WTC11 (cell line): ENCODE measurements around the gene ENTREP3. TPM values are rescaled to one million over a fixed set of nuclear protein-coding genes. Genes with fewer than 3 reads are reported as not detected.
A peak's percentile ranks its signal among the peaks of the same experiment; 100 is the strongest.

Source experiments
- ARID4B ChIP-seq: sonication (generic); formaldehyde crosslinking; IDR thresholded peaks from 2 replicates; pipeline ENCODE4 v1.8.0; 2023; ENCODE audit warnings: missing genetic modification reagents, mild to moderate bottlenecking, borderline replicate concordance
- CDX4 ChIP-seq: fragments of 250-450 bp; sonication (Bioruptor Pico); IDR thresholded peaks from 2 replicates; pipeline ENCODE4 v1.9.0; 2021; ENCODE audit warnings: moderate library complexity, mild to moderate bottlenecking, inconsistent platforms, borderline replicate concordance
- CREB1 ChIP-seq: sonication (generic); formaldehyde crosslinking; IDR thresholded peaks from 2 replicates; pipeline ENCODE4 v1.8.0; 2023; ENCODE audit warnings: mild to moderate bottlenecking, missing genetic modification reagents
- FOXJ3 ChIP-seq: sonication (generic); formaldehyde crosslinking; IDR thresholded peaks from 2 replicates; pipeline ENCODE4 v1.9.0; 2021; ENCODE audit warnings: missing genetic modification reagents, mild to moderate bottlenecking, borderline replicate concordance
- FOXP1 ChIP-seq: sonication (generic); formaldehyde crosslinking; IDR thresholded peaks from 2 replicates; pipeline ENCODE4 v1.8.0; 2022; ENCODE audit warnings: missing genetic modification reagents, mild to moderate bottlenecking, moderate library complexity, borderline replicate concordance
- FOXP4 ChIP-seq: sonication (generic); formaldehyde crosslinking; IDR thresholded peaks from 2 replicates; pipeline ENCODE4 v1.8.0; 2022; ENCODE audit warnings: mild to moderate bottlenecking, missing genetic modification reagents
- HMGA2 ChIP-seq: fragments of 250-450 bp; sonication (Bioruptor Pico); IDR thresholded peaks from 2 replicates; pipeline ENCODE4 v1.4.0; 2021; ENCODE audit warnings: mild to moderate bottlenecking, moderate library complexity
- TEAD4 ChIP-seq: sonication (generic); formaldehyde crosslinking; IDR thresholded peaks from 2 replicates; pipeline ENCODE4 v1.8.0; 2022; ENCODE audit warnings: mild to moderate bottlenecking, missing genetic modification reagents
- ZNF121 ChIP-seq: sonication (generic); formaldehyde crosslinking; IDR thresholded peaks from 2 replicates; pipeline ENCODE4 v1.8.0; 2023; ENCODE audit warnings: missing genetic modification reagents
- ZNF396 ChIP-seq: fragments of 250-450 bp; sonication (Bioruptor Pico); IDR thresholded peaks from 2 replicates; pipeline ENCODE4 v1.8.0; 2021; ENCODE audit warnings: mild to moderate bottlenecking, moderate library complexity, borderline replicate concordance
- ZNF425 ChIP-seq: fragments of 250-450 bp; sonication (Bioruptor Pico); conservative IDR thresholded peaks from 2 replicates; pipeline ENCODE4 v1.9.0; 2021; ENCODE audit warnings: mild to moderate bottlenecking
- total RNA-seq: library from RNA; stranded (reverse); gene quantifications from 3 replicates; pipeline ENCODE4 v1.2.3, GENCODE V29; 2021
- TF ChIP-seq, protein P1 (sequence below): fragments of 250-450 bp; sonication (Bioruptor Pico); IDR thresholded peaks from 2 replicates; pipeline ENCODE4 v2.1.2; 2022; ENCODE audit warnings: mild to moderate bottlenecking, moderate library complexity
- TF ChIP-seq, protein P2 (sequence below): sonication (generic); formaldehyde crosslinking; IDR thresholded peaks from 2 replicates; pipeline ENCODE4 v1.8.0; 2022; ENCODE audit warnings: missing genetic modification reagents
- TF ChIP-seq, protein P3 (sequence below): sonication (generic); formaldehyde crosslinking; IDR thresholded peaks from 2 replicates; pipeline ENCODE4 v1.8.1; 2023; ENCODE audit warnings: mild to moderate bottlenecking, missing genetic modification reagents
- TF ChIP-seq, protein P4 (sequence below): fragments of 250-450 bp; sonication (Bioruptor Pico); IDR thresholded peaks from 2 replicates; pipeline ENCODE4 v1.9.0; 2021; ENCODE audit warnings: mild to moderate bottlenecking, borderline replicate concordance

ENTREP3 gene
- total RNA-seq, 1 experiment from 2014 or later, result 67.8 TPM

GRCh38 chr1:155207806-155208540, 47.3 kb downstream of the ENTREP3 start, which contains the start of gene THBS3 (continued):
- TF ChIP-seq ZNF425 (CRISPR knock-in tag) (no peak), ZNF121 (no peak), ARID4B (CRISPR knock-in tag) (no peak), CREB1 (no peak), FOXP4 (CRISPR knock-in tag) (no peak), FOXP1 (CRISPR knock-in tag) (no peak), ZNF396 (CRISPR knock-in tag) (no peak), CDX4 (CRISPR knock-in tag) (no peak), HMGA2 (0 out of 2 replicates have a peak, but pooled peaks have one; percentile 17), TEAD4 (CRISPR knock-in tag) (no peak), FOXJ3 (CRISPR knock-in tag) (no peak)
- TF ChIP-seq, protein P1, sequence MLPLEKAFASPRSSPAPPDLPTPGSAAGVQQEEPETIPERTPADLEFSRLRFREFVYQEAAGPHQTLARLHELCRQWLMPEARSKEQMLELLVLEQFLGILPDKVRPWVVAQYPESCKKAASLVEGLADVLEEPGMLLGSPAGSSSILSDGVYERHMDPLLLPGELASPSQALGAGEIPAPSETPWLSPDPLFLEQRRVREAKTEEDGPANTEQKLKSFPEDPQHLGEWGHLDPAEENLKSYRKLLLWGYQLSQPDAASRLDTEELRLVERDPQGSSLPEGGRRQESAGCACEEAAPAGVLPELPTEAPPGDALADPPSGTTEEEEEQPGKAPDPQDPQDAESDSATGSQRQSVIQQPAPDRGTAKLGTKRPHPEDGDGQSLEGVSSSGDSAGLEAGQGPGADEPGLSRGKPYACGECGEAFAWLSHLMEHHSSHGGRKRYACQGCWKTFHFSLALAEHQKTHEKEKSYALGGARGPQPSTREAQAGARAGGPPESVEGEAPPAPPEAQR (CRISPR knock-in tag), result no peak
- TF ChIP-seq, protein P2, sequence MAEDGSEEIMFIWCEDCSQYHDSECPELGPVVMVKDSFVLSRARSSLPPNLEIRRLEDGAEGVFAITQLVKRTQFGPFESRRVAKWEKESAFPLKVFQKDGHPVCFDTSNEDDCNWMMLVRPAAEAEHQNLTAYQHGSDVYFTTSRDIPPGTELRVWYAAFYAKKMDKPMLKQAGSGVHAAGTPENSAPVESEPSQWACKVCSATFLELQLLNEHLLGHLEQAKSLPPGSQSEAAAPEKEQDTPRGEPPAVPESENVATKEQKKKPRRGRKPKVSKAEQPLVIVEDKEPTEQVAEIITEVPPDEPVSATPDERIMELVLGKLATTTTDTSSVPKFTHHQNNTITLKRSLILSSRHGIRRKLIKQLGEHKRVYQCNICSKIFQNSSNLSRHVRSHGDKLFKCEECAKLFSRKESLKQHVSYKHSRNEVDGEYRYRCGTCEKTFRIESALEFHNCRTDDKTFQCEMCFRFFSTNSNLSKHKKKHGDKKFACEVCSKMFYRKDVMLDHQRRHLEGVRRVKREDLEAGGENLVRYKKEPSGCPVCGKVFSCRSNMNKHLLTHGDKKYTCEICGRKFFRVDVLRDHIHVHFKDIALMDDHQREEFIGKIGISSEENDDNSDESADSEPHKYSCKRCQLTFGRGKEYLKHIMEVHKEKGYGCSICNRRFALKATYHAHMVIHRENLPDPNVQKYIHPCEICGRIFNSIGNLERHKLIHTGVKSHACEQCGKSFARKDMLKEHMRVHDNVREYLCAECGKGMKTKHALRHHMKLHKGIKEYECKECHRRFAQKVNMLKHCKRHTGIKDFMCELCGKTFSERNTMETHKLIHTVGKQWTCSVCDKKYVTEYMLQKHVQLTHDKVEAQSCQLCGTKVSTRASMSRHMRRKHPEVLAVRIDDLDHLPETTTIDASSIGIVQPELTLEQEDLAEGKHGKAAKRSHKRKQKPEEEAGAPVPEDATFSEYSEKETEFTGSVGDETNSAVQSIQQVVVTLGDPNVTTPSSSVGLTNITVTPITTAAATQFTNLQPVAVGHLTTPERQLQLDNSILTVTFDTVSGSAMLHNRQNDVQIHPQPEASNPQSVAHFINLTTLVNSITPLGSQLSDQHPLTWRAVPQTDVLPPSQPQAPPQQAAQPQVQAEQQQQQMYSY (CRISPR knock-in tag), result no peak
- TF ChIP-seq, protein P3, sequence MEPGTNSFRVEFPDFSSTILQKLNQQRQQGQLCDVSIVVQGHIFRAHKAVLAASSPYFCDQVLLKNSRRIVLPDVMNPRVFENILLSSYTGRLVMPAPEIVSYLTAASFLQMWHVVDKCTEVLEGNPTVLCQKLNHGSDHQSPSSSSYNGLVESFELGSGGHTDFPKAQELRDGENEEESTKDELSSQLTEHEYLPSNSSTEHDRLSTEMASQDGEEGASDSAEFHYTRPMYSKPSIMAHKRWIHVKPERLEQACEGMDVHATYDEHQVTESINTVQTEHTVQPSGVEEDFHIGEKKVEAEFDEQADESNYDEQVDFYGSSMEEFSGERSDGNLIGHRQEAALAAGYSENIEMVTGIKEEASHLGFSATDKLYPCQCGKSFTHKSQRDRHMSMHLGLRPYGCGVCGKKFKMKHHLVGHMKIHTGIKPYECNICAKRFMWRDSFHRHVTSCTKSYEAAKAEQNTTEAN (CRISPR knock-in tag), result no peak
- TF ChIP-seq, protein P4, sequence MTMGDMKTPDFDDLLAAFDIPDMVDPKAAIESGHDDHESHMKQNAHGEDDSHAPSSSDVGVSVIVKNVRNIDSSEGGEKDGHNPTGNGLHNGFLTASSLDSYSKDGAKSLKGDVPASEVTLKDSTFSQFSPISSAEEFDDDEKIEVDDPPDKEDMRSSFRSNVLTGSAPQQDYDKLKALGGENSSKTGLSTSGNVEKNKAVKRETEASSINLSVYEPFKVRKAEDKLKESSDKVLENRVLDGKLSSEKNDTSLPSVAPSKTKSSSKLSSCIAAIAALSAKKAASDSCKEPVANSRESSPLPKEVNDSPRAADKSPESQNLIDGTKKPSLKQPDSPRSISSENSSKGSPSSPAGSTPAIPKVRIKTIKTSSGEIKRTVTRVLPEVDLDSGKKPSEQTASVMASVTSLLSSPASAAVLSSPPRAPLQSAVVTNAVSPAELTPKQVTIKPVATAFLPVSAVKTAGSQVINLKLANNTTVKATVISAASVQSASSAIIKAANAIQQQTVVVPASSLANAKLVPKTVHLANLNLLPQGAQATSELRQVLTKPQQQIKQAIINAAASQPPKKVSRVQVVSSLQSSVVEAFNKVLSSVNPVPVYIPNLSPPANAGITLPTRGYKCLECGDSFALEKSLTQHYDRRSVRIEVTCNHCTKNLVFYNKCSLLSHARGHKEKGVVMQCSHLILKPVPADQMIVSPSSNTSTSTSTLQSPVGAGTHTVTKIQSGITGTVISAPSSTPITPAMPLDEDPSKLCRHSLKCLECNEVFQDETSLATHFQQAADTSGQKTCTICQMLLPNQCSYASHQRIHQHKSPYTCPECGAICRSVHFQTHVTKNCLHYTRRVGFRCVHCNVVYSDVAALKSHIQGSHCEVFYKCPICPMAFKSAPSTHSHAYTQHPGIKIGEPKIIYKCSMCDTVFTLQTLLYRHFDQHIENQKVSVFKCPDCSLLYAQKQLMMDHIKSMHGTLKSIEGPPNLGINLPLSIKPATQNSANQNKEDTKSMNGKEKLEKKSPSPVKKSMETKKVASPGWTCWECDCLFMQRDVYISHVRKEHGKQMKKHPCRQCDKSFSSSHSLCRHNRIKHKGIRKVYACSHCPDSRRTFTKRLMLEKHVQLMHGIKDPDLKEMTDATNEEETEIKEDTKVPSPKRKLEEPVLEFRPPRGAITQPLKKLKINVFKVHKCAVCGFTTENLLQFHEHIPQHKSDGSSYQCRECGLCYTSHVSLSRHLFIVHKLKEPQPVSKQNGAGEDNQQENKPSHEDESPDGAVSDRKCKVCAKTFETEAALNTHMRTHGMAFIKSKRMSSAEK (CRISPR knock-in tag), result peak; percentile 80; the same call in 1 of the 2 replicates
